ENCODE measurements around the gene ECM1. TPM values are rescaled to one million over a fixed set of nuclear protein-coding genes. Genes with fewer than 3 reads are reported as not detected.

The ECM1 gene
- total and polyA plus RNA-seq, 2 donors (not counting 3 experiments of a cell fraction or from before 2014, with no cell fraction given): 7.2 to 16.6 TPM

- no peaks in the 10 kb centered on the region for H3K36me3 ChIP-seq (ENCODE audit: control insufficient read depth in 2 of 2, extremely low read depth in 1 of 2, insufficient read depth in 2 of 2, low read length in 2 of 2)
- POLR2A ChIA-PET: interaction anchor here (0.7 kb wide), 1 partner anchor 31 kb away, joined by 3 read pairs; the partner anchor contains the start of gene MCL1
- H3K27ac ChIP-seq (ENCODE audit: insufficient read depth, low read depth, low read length): no peak overlapping the region
- no peaks in the 10 kb centered on the region for H3K79me2 ChIP-seq (ENCODE audit: control insufficient read depth, insufficient read depth, low read length)
- peaks cover 2 to 3% of the 10 kb centered on the region in 2 experiments for H3K27me3 ChIP-seq (ENCODE audit: control insufficient read depth in 2 of 2, insufficient read depth in 2 of 2, low read length in 2 of 2)
- DNase-seq (ENCODE audit: low read depth, low spot score) (no peak), FAIRE-seq (no peak)
- no peaks in the 10 kb centered on the region for H4K20me1 ChIP-seq (replicated peaks; ENCODE audit: control insufficient read depth, extremely low read depth, insufficient read depth, low read length)
- no TSS peak for BruUV-seq (replicated peaks)
- no peaks in the 10 kb centered on the region for H3K9me1 ChIP-seq (replicated peaks; ENCODE audit: control insufficient read depth, extremely low read depth, insufficient read depth, low read length)
- no peak overlapping the region for H3K9ac ChIP-seq (replicated peaks; ENCODE audit: extremely low read depth, insufficient read depth, low read length)
- H3K4me3 ChIP-seq (replicated peaks in 1 of 3; ENCODE audit: insufficient read depth in 1 of 3, low read depth in 1 of 3, low read length in 3 of 3): peak overlapping the region in 2 of 3 experiments; percentile 8 to 36
- dilution Hi-C loops (cut with MboI; ENCODE audit: extremely low pct_ligation_motif_present, low sequenced_read_pairs): no loop called here
- intact Hi-C loops (cut with micrococcal nuclease): loop anchor here (5.0 kb wide), 1 partner anchor 86 kb away; no protein-coding TSS in a partner anchor
- no peak for TF ChIP-seq FOS (IDR thresholded peaks at IDR 0.05; ENCODE audit: borderline replicate concordance, insufficient read depth, low read length)
- CTCF ChIA-PET: interaction anchor here (1.1 to 6.7 kb wide), 8 partner anchors 12 to 265 kb away, joined by 3 to 55 read pairs (median 4); no protein-coding TSS in a partner anchor
- peak overlapping the region; percentile 61 for H2AFZ ChIP-seq (ENCODE audit: low read depth, low read length)
- peaks cover 22% of the 10 kb centered on the region for H3K4me1 ChIP-seq (ENCODE audit: control insufficient read depth, extremely low read depth, insufficient read depth, low read length)
- H3K4me2 ChIP-seq (ENCODE audit: insufficient read depth, low read length): peak overlapping the region; percentile 54
- no peaks in the 10 kb centered on the region for H3K9me3 ChIP-seq (replicated peaks; ENCODE audit: control insufficient read depth, insufficient read depth, low read length)
Measured at GRCh38 chr1:150548324-150548631, 40.4 kb downstream of the ECM1 start.

- Histone ChIP-seq H3K4me1 (ENCODE audit: control insufficient read depth, extremely low read depth, insufficient read depth, low read length) (peaks cover 22% of the 10 kb centered on the region), H3K79me2 (ENCODE audit: control insufficient read depth, insufficient read depth, low read length) (no peaks in the 10 kb centered on the region), H3K27ac (ENCODE audit: insufficient read depth, low read depth, low read length) (no peak within 1 kb of the TSS), H3K4me3 (replicated peaks in 1 of 3; ENCODE audit: insufficient read depth in 1 of 3, low read depth in 1 of 3, low read length in 3 of 3) (peak within 1 kb of the TSS; percentile 25 to 36 (median 34)), H3K9me1 (replicated peaks; ENCODE audit: control insufficient read depth, extremely low read depth, insufficient read depth, low read length) (no peaks in the 10 kb centered on the region), H3K36me3 (ENCODE audit: control insufficient read depth in 2 of 2, extremely low read depth in 1 of 2, insufficient read depth in 2 of 2, low read length in 2 of 2) (no peaks in the 10 kb centered on the region), H3K27me3 (ENCODE audit: control insufficient read depth in 2 of 2, insufficient read depth in 2 of 2, low read length in 2 of 2) (peaks cover 2 to 3% of the 10 kb centered on the region in 2 experiments), H4K20me1 (replicated peaks; ENCODE audit: control insufficient read depth, extremely low read depth, insufficient read depth, low read length) (no peaks in the 10 kb centered on the region), H2AFZ (ENCODE audit: low read depth, low read length) (peak within 1 kb of the TSS; percentile 61), H3K9me3 (replicated peaks; ENCODE audit: control insufficient read depth, insufficient read depth, low read length) (no peaks in the 10 kb centered on the region), H3K9ac (replicated peaks; ENCODE audit: extremely low read depth, insufficient read depth, low read length) (peak within 1 kb of the TSS; percentile 59), H3K4me2 (ENCODE audit: insufficient read depth, low read length) (peak within 1 kb of the TSS; percentile 54)
- ChIA-PET POLR2A (interaction anchor here (0.7 kb wide), 1 partner anchor 31 kb away, joined by 3 read pairs; the partner anchor contains the start of gene MCL1), CTCF (interaction anchor here (1.1 to 6.7 kb wide), 8 partner anchors 11 to 264 kb away, joined by 3 to 55 read pairs (median 4); no protein-coding TSS in a partner anchor)
- TF ChIP-seq POLR2A (IDR thresholded peaks at IDR 0.05; ENCODE audit: low read depth, low read length): peak; percentile 3
- TF ChIP-seq FOS (IDR thresholded peaks at IDR 0.05; ENCODE audit: borderline replicate concordance, insufficient read depth, low read length): no peak
- no peak for TF ChIP-seq EZH2 (IDR thresholded peaks at IDR 0.05; ENCODE audit: borderline replicate concordance, low read depth, low read length, severe bottlenecking)
- TF ChIP-seq GATA2 (IDR thresholded peaks at IDR 0.05; ENCODE audit: insufficient read depth, insufficient read length, low read depth, low read length): no peak
- TF ChIP-seq, protein P1, sequence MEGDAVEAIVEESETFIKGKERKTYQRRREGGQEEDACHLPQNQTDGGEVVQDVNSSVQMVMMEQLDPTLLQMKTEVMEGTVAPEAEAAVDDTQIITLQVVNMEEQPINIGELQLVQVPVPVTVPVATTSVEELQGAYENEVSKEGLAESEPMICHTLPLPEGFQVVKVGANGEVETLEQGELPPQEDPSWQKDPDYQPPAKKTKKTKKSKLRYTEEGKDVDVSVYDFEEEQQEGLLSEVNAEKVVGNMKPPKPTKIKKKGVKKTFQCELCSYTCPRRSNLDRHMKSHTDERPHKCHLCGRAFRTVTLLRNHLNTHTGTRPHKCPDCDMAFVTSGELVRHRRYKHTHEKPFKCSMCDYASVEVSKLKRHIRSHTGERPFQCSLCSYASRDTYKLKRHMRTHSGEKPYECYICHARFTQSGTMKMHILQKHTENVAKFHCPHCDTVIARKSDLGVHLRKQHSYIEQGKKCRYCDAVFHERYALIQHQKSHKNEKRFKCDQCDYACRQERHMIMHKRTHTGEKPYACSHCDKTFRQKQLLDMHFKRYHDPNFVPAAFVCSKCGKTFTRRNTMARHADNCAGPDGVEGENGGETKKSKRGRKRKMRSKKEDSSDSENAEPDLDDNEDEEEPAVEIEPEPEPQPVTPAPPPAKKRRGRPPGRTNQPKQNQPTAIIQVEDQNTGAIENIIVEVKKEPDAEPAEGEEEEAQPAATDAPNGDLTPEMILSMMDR (IDR thresholded peaks at IDR 0.05; ENCODE audit: extremely low read depth in 1 of 2, insufficient read depth in 1 of 2, low read depth in 1 of 2, low read length in 2 of 2): peak in 1 of 2 donors; percentile 28
- peak; percentile 59 for TF ChIP-seq POLR2AphosphoS5 (IDR thresholded peaks at IDR 0.05; ENCODE audit: insufficient read depth, low read depth, low read length)
- dilution Hi-C loops (cut with MboI; ENCODE audit: extremely low pct_ligation_motif_present, low sequenced_read_pairs): no loop called here
- FAIRE-seq: peak; percentile 88
- intact Hi-C loops (cut with micrococcal nuclease): loop anchor here (5.0 kb wide), 1 partner anchor 87 kb away; no protein-coding TSS in a partner anchor
- BruUV-seq (replicated peaks): no TSS peak
- DNase-seq (ENCODE audit: low read depth, low spot score): peak; percentile 68
Measured at GRCh38 chr1:150548632-150549495, 41.0 kb downstream of the ECM1 start, which contains the start of gene ADAMTSL4. Gene ADAMTSL4 (plus strand): TSS chr1:150549408. CDS start chr1:150552289, 2,881 bp downstream.
